B cell (primary cell): ENCODE data around the gene TEX51. TPM values are rescaled to one million over a fixed set of nuclear protein-coding genes. Genes with fewer than 3 reads are reported as not detected.

Experiments
- ATAC-seq: fragments of 200-7000 bp; cut with Tn5 transposase; one replicate; pipeline ENCODE4 v1.10.0; 2021; ENCODE audit warnings: low read depth, mild to moderate bottlenecking, moderate number of reproducible peaks, moderate library complexity
- CTCF ChIA-PET: fragments of 350-600 bp; sonication (Branson Sonifier 250); formaldehyde crosslinking; loops from one replicate; lab custom pipeline; 2021; ENCODE audit warnings: antibody characterized with exemption, inconsistent platforms; lab: Charles Lee
- POLR2A ChIA-PET: fragments of 350-600 bp; sonication (Branson Sonifier 250); formaldehyde crosslinking; loops from one replicate; lab custom pipeline; 2021; ENCODE audit warnings: antibody characterized with exemption; lab: Charles Lee
- DNase-seq: peaks from one replicate; pipeline ENCODE4 v3.0.0; 2013
- H2AFZ ChIP-seq: 2 replicates; pipeline ENCODE4 v1.6.1; 2012; ENCODE audit warnings: mild to moderate bottlenecking, low read depth, low read length; ENCODE audit not compliant: insufficient read depth, poor library complexity, severe bottlenecking
- H3K27ac ChIP-seq, 2 donors: 1 replicate in 1 of 2; 2 replicates in 1 of 2; pipeline ENCODE4 v1.5.1; 2012 to 2013; ENCODE audit warnings: low read length in 2 of 2, mild to moderate bottlenecking in 2 of 2, moderate library complexity in 1 of 2
- H3K27me3 ChIP-seq, 4 experiments: fragments of 200-600 bp in 1 of 4; sonication (generic) in 1 of 4; replicated peaks in 1 of 4; 1 replicate in 2 of 4; 2 replicates in 2 of 4; pipeline versions ENCODE4 v1.6.1 to v1.7.0; 2013 to 2016; ENCODE audit warnings: low read length in 3 of 4, mild to moderate bottlenecking in 2 of 4, mixed read lengths in 1 of 4, moderate library complexity in 1 of 4; ENCODE audit not compliant: insufficient read depth in 4 of 4, control insufficient read depth in 3 of 4; ENCODE audit errors: control extremely low read depth in 1 of 4
- H3K36me3 ChIP-seq, 2 experiments: replicated peaks in 1 of 2; 1 replicate in 1 of 2; 2 replicates in 1 of 2; pipeline versions ENCODE4 v1.6.1 to v1.7.1; 2013; ENCODE audit warnings: low read length in 1 of 2; ENCODE audit not compliant: insufficient read depth in 2 of 2, control insufficient read depth in 1 of 2; ENCODE audit errors: control extremely low read depth in 1 of 2, extremely low read depth in 1 of 2
- H3K4me1 ChIP-seq, 2 donors: fragments of 200-600 bp in 1 of 2; sonication (generic) in 1 of 2; 1 replicate in 1 of 2; 2 replicates in 1 of 2; pipeline versions ENCODE4 v1.5.1 to v1.6.1; 2013 to 2017; ENCODE audit warnings: low read length in 2 of 2; ENCODE audit not compliant: control insufficient read depth in 2 of 2, insufficient read depth in 2 of 2
- H3K4me2 ChIP-seq: replicated peaks from 2 replicates; pipeline ENCODE3; 2012; ENCODE audit warnings: mild to moderate bottlenecking, low read depth, low read length; ENCODE audit not compliant: poor library complexity, severe bottlenecking
- H3K4me3 ChIP-seq, 5 experiments: fragments of 200-600 bp in 1 of 5; sonication (generic) in 1 of 5; 1 replicate in 3 of 5; 2 replicates in 2 of 5; pipeline versions ENCODE4 v1.5.1 to v1.7.0; 2011 to 2016; ENCODE audit warnings: low read length in 4 of 5, mild to moderate bottlenecking in 4 of 5, low read depth in 2 of 5, control low read depth in 1 of 5, moderate library complexity in 1 of 5; ENCODE audit not compliant: insufficient read depth in 1 of 5; ENCODE audit errors: control extremely low read depth in 1 of 5, extremely low read depth in 1 of 5
- H3K79me2 ChIP-seq: fragments of 200-600 bp; sonication (generic); one replicate; pipeline ENCODE4 v1.6.0; 2016; ENCODE audit warnings: low read length; ENCODE audit not compliant: control insufficient read depth, insufficient read depth
- H3K9ac ChIP-seq: fragments of 200-600 bp; sonication (generic); 2 replicates; pipeline ENCODE4 v1.6.1; 2017; ENCODE audit warnings: mild to moderate bottlenecking, low read length, moderate library complexity
- H3K9me3 ChIP-seq, 3 donors: one replicate each; pipeline versions ENCODE4 v1.6.1 to v1.7.1; 2013; ENCODE audit warnings: low read length in 2 of 3; ENCODE audit not compliant: control insufficient read depth in 2 of 3, insufficient read depth in 1 of 3; ENCODE audit errors: control extremely low read depth in 1 of 3
- H4K20me1 ChIP-seq: 2 replicates; pipeline ENCODE4 v1.6.0; 2012; ENCODE audit warnings: mild to moderate bottlenecking, low read length; ENCODE audit not compliant: insufficient read depth, control insufficient read depth, poor library complexity, severe bottlenecking
- H3K27ac Mint-ChIP-seq: one replicate; pipeline ENCODE4 v1.8.0; 2021; ENCODE audit warnings: mixed read lengths
- H3K27me3 Mint-ChIP-seq: one replicate; pipeline ENCODE4 v1.8.0; 2021; ENCODE audit warnings: mixed read lengths
- H3K4me1 Mint-ChIP-seq: one replicate; pipeline ENCODE4 v1.8.0; 2021; ENCODE audit warnings: mixed read lengths
- H3K4me3 Mint-ChIP-seq: one replicate; pipeline ENCODE4 v1.8.0; 2021; ENCODE audit warnings: mixed read lengths
- H3K9me3 Mint-ChIP-seq: one replicate; pipeline ENCODE4 v1.8.0; 2022; ENCODE audit warnings: mixed read lengths; ENCODE audit not compliant: insufficient read depth
- CTCF ChIP-seq: fragments of 200-600 bp; IDR thresholded peaks from one replicate; pipeline ENCODE4 v1.8.0; 2022; ENCODE audit warnings: antibody characterized with exemption, mild to moderate bottlenecking
- EZH2 ChIP-seq: IDR thresholded peaks from 2 replicates; pipeline ENCODE4 v1.6.1; 2012; ENCODE audit warnings: borderline replicate concordance, low read depth, mild to moderate bottlenecking, moderate library complexity, low read length; ENCODE audit not compliant: insufficient read depth, poor library complexity, severe bottlenecking
- WGBS: methylation state at CpG from one replicate; pipeline ENCODE4 v1.1.5; 2013; ENCODE audit warnings: missing lambda C conversion rate; ENCODE audit not compliant: insufficient coverage; 5-methylcytosine and 5-hydroxymethylcytosine counted together
- intact Hi-C: fragments of 100-400 bp; cut with micrococcal nuclease; formaldehyde crosslinking; loops from one replicate; pipeline ENCODE4 v1.10.0; 2022
- polyA plus RNA-seq: library from polyadenylated mRNA; depleted of rRNA; stranded (reverse); fragments of >200 nt; gene quantifications from 2 replicates; pipeline ENCODE4 v1.2.3, GENCODE V29; 2012
- total RNA-seq, 2 donors: library from RNA; stranded (reverse); fragments of 120-200 nt in 1 of 2; gene quantifications; 1 replicate in 1 of 2; 2 replicates in 1 of 2; pipeline versions ENCODE4 v1.2.3 to v1.2.4, GENCODE V29; 2013 to 2022

Gene TEX51
- total and polyA plus RNA-seq, 2 donors (not counting 1 experiment from before 2014, with no cell fraction given), result not detected

GRCh38 chr2:126893606-126894005, 5.1 kb upstream of the TEX51 start:
- ChIA-PET POLR2A (no interaction called here), CTCF (no interaction called here)
- ATAC-seq (no peak), DNase-seq (no peak)
- no peaks in the 10 kb centered on the region for H3K36me3 ChIP-seq
- no peaks in the 10 kb centered on the region for H4K20me1 ChIP-seq
- no peak for TF ChIP-seq EZH2
- TF ChIP-seq CTCF, result no peak
- H3K4me3 ChIP-seq, result no peak overlapping the region
- Mint-ChIP-seq H3K4me1 (no peaks in the 10 kb centered on the region), H3K4me3 (no peak overlapping the region), H3K9me3 (no peaks in the 10 kb centered on the region), H3K27ac (no peak overlapping the region), H3K27me3 (no peaks in the 10 kb centered on the region)
- peaks cover 0 to 2% (median 0%) of the 10 kb centered on the region in 3 donors for H3K9me3 ChIP-seq
- H3K4me2 ChIP-seq, result no peak overlapping the region
- no peaks in the 10 kb centered on the region for H3K79me2 ChIP-seq
- no peaks in the 10 kb centered on the region for H3K4me1 ChIP-seq
- intact Hi-C loops, result no loop called here
- no peak overlapping the region for H2AFZ ChIP-seq
- no peak overlapping the region for H3K9ac ChIP-seq
- H3K27me3 ChIP-seq, result peaks cover 0 to 8% (median 1%) of the 10 kb centered on the region in 4 experiments
- no peak overlapping the region for H3K27ac ChIP-seq

GRCh38 chr2:126894082-126894481, 4.6 kb upstream of the TEX51 start:
- Mint-ChIP-seq H3K27ac (no peak overlapping the region), H3K4me3 (no peak overlapping the region), H3K27me3 (no peaks in the 10 kb centered on the region), H3K4me1 (no peaks in the 10 kb centered on the region), H3K9me3 (no peaks in the 10 kb centered on the region)
- H3K36me3 ChIP-seq, result no peaks in the 10 kb centered on the region
- H3K79me2 ChIP-seq, result no peaks in the 10 kb centered on the region
- H3K9ac ChIP-seq, result no peak overlapping the region
- CTCF ChIA-PET, result no interaction called here
- H3K4me3 ChIP-seq, result no peak overlapping the region
- peaks cover 0 to 2% (median 0%) of the 10 kb centered on the region in 3 donors for H3K9me3 ChIP-seq
- WGBS, result no CpG with 5 or more reads among the region's 1 CpG
- no peaks in the 10 kb centered on the region for H3K4me1 ChIP-seq
- TF ChIP-seq EZH2, result no peak
- TF ChIP-seq CTCF, result no peak
- no peak overlapping the region for H3K4me2 ChIP-seq
- intact Hi-C loops, result no loop called here
- no peak overlapping the region for H3K27ac ChIP-seq
- POLR2A ChIA-PET, result no interaction called here
- no peak for DNase-seq
- peaks cover 0 to 8% (median 1%) of the 10 kb centered on the region in 4 experiments for H3K27me3 ChIP-seq
- no peak for ATAC-seq
- no peaks in the 10 kb centered on the region for H4K20me1 ChIP-seq
- H2AFZ ChIP-seq, result no peak overlapping the region
